ENCODE results near the gene API5.

DNA sequence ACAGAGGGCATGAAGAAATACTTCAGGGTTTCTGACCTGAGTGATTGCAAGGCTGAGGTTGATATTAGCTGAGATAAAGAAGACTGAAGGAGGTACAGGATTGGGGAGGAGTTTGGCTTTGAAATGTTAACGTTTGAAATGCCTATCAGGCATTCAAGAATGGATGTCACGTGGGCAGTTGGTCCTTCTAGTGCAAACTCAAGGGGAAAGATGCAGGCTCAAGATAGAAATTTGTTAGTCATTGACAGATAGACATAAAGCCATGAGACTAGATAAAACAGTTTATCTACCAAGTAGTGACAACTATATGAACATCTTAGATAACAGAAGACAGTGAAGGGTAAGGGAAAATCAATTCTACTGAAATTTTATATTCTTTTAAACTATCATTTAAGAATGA is 70.0 kb downstream of the API5 start:
- TF ChIP-seq, protein P1, sequence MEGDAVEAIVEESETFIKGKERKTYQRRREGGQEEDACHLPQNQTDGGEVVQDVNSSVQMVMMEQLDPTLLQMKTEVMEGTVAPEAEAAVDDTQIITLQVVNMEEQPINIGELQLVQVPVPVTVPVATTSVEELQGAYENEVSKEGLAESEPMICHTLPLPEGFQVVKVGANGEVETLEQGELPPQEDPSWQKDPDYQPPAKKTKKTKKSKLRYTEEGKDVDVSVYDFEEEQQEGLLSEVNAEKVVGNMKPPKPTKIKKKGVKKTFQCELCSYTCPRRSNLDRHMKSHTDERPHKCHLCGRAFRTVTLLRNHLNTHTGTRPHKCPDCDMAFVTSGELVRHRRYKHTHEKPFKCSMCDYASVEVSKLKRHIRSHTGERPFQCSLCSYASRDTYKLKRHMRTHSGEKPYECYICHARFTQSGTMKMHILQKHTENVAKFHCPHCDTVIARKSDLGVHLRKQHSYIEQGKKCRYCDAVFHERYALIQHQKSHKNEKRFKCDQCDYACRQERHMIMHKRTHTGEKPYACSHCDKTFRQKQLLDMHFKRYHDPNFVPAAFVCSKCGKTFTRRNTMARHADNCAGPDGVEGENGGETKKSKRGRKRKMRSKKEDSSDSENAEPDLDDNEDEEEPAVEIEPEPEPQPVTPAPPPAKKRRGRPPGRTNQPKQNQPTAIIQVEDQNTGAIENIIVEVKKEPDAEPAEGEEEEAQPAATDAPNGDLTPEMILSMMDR (IDR thresholded peaks at IDR 0.05), result no peak
- TF ChIP-seq POLR2A (IDR thresholded peaks at IDR 0.05) (no peak), POLR2AphosphoS5 (IDR thresholded peaks at IDR 0.05; ENCODE audit: insufficient read depth in 1 of 2, low read depth in 1 of 2) (no peak)

Measured in vagina (tissue), 2 donors.